Endodermal cell (in vitro differentiated cells): ENCODE measurements around the gene TBK1. TPM values are rescaled to one million over a fixed set of nuclear protein-coding genes. Genes with fewer than 3 reads are reported as not detected.

Source experiments
- DNase-seq: peaks from one replicate; pipeline ENCODE4 v3.0.0-alpha.2; 2017
- H3K27ac ChIP-seq: 2 replicates; pipeline ENCODE4 v1.5.1; 2013; ENCODE audit warnings: mild to moderate bottlenecking, low read depth, low read length, moderate library complexity
- H3K27me3 ChIP-seq: 2 replicates; pipeline ENCODE4 v1.6.1; 2013; ENCODE audit warnings: mild to moderate bottlenecking, low read length, moderate library complexity; ENCODE audit not compliant: insufficient read depth, control insufficient read depth, poor library complexity, severe bottlenecking
- H3K36me3 ChIP-seq: 2 replicates; pipeline ENCODE4 v1.7.0; 2013; ENCODE audit warnings: mild to moderate bottlenecking, low read length, moderate library complexity; ENCODE audit not compliant: control insufficient read depth, insufficient read depth
- H3K4me1 ChIP-seq: one replicate; pipeline ENCODE4 v1.7.0; 2013; ENCODE audit warnings: low read length; ENCODE audit not compliant: control insufficient read depth, insufficient read depth
- H3K4me3 ChIP-seq: 2 replicates; pipeline ENCODE4 v1.5.1; 2013; ENCODE audit warnings: mild to moderate bottlenecking, low read length, moderate library complexity
- H3K9ac ChIP-seq: 2 replicates; pipeline ENCODE4 v1.6.1; 2013; ENCODE audit warnings: mild to moderate bottlenecking, low read length, moderate library complexity; ENCODE audit not compliant: poor library complexity, severe bottlenecking; ENCODE audit errors: extremely low read depth
- H3K9me3 ChIP-seq: 2 replicates; pipeline ENCODE4 v1.6.1; 2013; ENCODE audit warnings: mild to moderate bottlenecking, low read length, moderate library complexity; ENCODE audit not compliant: control insufficient read depth
- H3K27ac Mint-ChIP-seq: 2 replicates; pipeline ENCODE4 v1.8.0; 2020; ENCODE audit warnings: mixed read lengths
- H3K27me3 Mint-ChIP-seq: 2 replicates; pipeline ENCODE4 v1.8.0; 2021; ENCODE audit warnings: mild to moderate bottlenecking, mixed read lengths; ENCODE audit not compliant: insufficient read depth
- H3K36me3 Mint-ChIP-seq: 2 replicates; pipeline ENCODE4 v1.8.0; 2020; ENCODE audit warnings: low read depth, mixed read lengths
- H3K4me1 Mint-ChIP-seq: 2 replicates; pipeline ENCODE4 v1.8.0; 2020; ENCODE audit warnings: mixed read lengths
- H3K4me3 Mint-ChIP-seq: 2 replicates; pipeline ENCODE4 v1.8.0; 2020; ENCODE audit warnings: mild to moderate bottlenecking, moderate library complexity, mixed read lengths
- H3K9me3 Mint-ChIP-seq: 2 replicates; pipeline ENCODE4 v1.8.0; 2020; ENCODE audit warnings: mild to moderate bottlenecking, mixed read lengths
- CTCF ChIP-seq: fragments of 200-600 bp; sonication (generic); conservative IDR thresholded peaks from 2 replicates; pipeline ENCODE4 v1.5.0; 2021; ENCODE audit warnings: antibody characterized with exemption, mild to moderate bottlenecking
- WGBS, 2 experiments: methylation state at CpG; one replicate each; pipeline versions ENCODE4 v1.1.5 to v1.1.7; 2013; ENCODE audit warnings: missing lambda C conversion rate in 2 of 2, mixed read lengths in 1 of 2; ENCODE audit not compliant: insufficient coverage in 1 of 2, insufficient read length in 1 of 2; 5-methylcytosine and 5-hydroxymethylcytosine counted together
- total RNA-seq, 2 donors: library from RNA; stranded (reverse); fragmentation: NEBNext Ultra II Directional in 1 of 2; extraction: Animal tissue kit (Norgen Biotek cat#: 25700) in 1 of 2; gene quantifications; 2 replicates in 1 of 2; 3 replicates in 1 of 2; pipeline ENCODE4 v1.2.1, GENCODE V29; 2021

TBK1 gene
- total RNA-seq, 2 donors from 2014 or later = 23.9 to 25.1 TPM

- 100% methylated on average over 1 of the region's 1 CpG for WGBS, 2 experiments
- H3K4me3 ChIP-seq = no peak overlapping the region
- no peak for TF ChIP-seq CTCF
- peaks cover 81% of the 10 kb centered on the region for H3K36me3 ChIP-seq
- no peak overlapping the region for H3K27ac ChIP-seq
- Mint-ChIP-seq H3K9me3 (no peaks in the 10 kb centered on the region), H3K4me3 (no peak overlapping the region), H3K4me1 (no peaks in the 10 kb centered on the region), H3K27me3 (no peaks in the 10 kb centered on the region), H3K27ac (no peak overlapping the region), H3K36me3 (peaks cover 60% of the 10 kb centered on the region)
- no peaks in the 10 kb centered on the region for H3K4me1 ChIP-seq
- DNase-seq = no peak
- no peaks in the 10 kb centered on the region for H3K9me3 ChIP-seq
- no peaks in the 10 kb centered on the region for H3K27me3 ChIP-seq
- H3K9ac ChIP-seq = no peak overlapping the region
Observed at GRCh38 chr12:64491718-64492117, 39.8 kb downstream of the TBK1 start.

- H3K27me3 Mint-ChIP-seq = no peaks in the 10 kb centered on the region
- no peak for TF ChIP-seq CTCF
Observed at GRCh38 chr12:64493513-64493912, 41.6 kb downstream of the TBK1 start.

GRCh38 chr12:64494998-64495729, 43.2 kb downstream of the TBK1 start:
- Mint-ChIP-seq H3K4me1 (no peaks in the 10 kb centered on the region), H3K9me3 (no peaks in the 10 kb centered on the region), H3K4me3 (no peak overlapping the region), H3K27ac (peak overlapping the region; percentile 15), H3K36me3 (peaks cover 57% of the 10 kb centered on the region), H3K27me3 (no peaks in the 10 kb centered on the region)
- H3K4me3 ChIP-seq = no peak overlapping the region
- no peak for TF ChIP-seq CTCF
- no peak overlapping the region for H3K27ac ChIP-seq
- H3K27me3 ChIP-seq = no peaks in the 10 kb centered on the region
- H3K9ac ChIP-seq = no peak overlapping the region
- 90 to 100% methylated on average over 4 to 5 of the region's 5 CpGs for WGBS, 2 experiments
- no peaks in the 10 kb centered on the region for H3K9me3 ChIP-seq
- no peak for DNase-seq
- peaks cover 79% of the 10 kb centered on the region for H3K36me3 ChIP-seq
- no peaks in the 10 kb centered on the region for H3K4me1 ChIP-seq

More at GRCh38 chr12:64493513-64493912, 41.6 kb downstream of the TBK1 start:
- 93 to 94% methylated on average over 3 of the region's 3 CpGs for WGBS, 2 experiments
- no peak for DNase-seq
- Mint-ChIP-seq H3K4me1 (no peaks in the 10 kb centered on the region), H3K4me3 (no peak overlapping the region), H3K9me3 (no peaks in the 10 kb centered on the region), H3K27ac (no peak overlapping the region), H3K36me3 (peaks cover 61% of the 10 kb centered on the region)
- Histone ChIP-seq H3K27ac (no peak overlapping the region), H3K9me3 (no peaks in the 10 kb centered on the region), H3K27me3 (no peaks in the 10 kb centered on the region), H3K36me3 (peaks cover 81% of the 10 kb centered on the region), H3K4me3 (no peak overlapping the region), H3K4me1 (no peaks in the 10 kb centered on the region), H3K9ac (no peak overlapping the region)
